Muscle layer of colon (tissue), 2 donors: ENCODE data around the gene ENTPD7.

Experiments used
- H3K27ac ChIP-seq: one replicate; pipeline ENCODE4 v1.7.0; 2013; ENCODE audit warnings: low read depth, mild to moderate bottlenecking, low read length, moderate library complexity
- H3K27me3 ChIP-seq, 2 donors: one replicate each; pipeline ENCODE4 v1.7.0; 2013; ENCODE audit warnings: low read length in 2 of 2, mild to moderate bottlenecking in 2 of 2; ENCODE audit not compliant: insufficient read depth in 2 of 2, control insufficient read depth in 1 of 2
- H3K36me3 ChIP-seq: one replicate; pipeline ENCODE4 v1.7.0; 2013; ENCODE audit warnings: mild to moderate bottlenecking, low read length; ENCODE audit not compliant: insufficient read depth
- H3K4me1 ChIP-seq: one replicate; pipeline ENCODE4 v1.7.0; 2013; ENCODE audit warnings: mild to moderate bottlenecking, low read length; ENCODE audit not compliant: insufficient read depth
- H3K4me3 ChIP-seq, 2 donors: one replicate each; pipeline ENCODE4 v1.7.0; 2013; ENCODE audit warnings: low read length in 2 of 2, low read depth in 1 of 2, mild to moderate bottlenecking in 1 of 2, moderate library complexity in 1 of 2
- H3K9ac ChIP-seq: one replicate; pipeline ENCODE4 v1.7.0; 2013; ENCODE audit warnings: low read length
- H3K9me3 ChIP-seq: one replicate; pipeline ENCODE4 v1.7.0; 2013; ENCODE audit warnings: mild to moderate bottlenecking, low read length
- donor health status: abdominal sarcoma.
- donor health status: Adenocarcinoma of cecum.

ENTPD7 gene, protein sequence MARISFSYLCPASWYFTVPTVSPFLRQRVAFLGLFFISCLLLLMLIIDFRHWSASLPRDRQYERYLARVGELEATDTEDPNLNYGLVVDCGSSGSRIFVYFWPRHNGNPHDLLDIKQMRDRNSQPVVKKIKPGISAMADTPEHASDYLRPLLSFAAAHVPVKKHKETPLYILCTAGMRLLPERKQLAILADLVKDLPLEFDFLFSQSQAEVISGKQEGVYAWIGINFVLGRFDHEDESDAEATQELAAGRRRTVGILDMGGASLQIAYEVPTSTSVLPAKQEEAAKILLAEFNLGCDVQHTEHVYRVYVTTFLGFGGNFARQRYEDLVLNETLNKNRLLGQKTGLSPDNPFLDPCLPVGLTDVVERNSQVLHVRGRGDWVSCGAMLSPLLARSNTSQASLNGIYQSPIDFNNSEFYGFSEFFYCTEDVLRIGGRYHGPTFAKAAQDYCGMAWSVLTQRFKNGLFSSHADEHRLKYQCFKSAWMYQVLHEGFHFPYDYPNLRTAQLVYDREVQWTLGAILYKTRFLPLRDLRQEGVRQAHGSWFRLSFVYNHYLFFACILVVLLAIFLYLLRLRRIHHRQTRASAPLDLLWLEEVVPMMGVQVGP

DNA sequence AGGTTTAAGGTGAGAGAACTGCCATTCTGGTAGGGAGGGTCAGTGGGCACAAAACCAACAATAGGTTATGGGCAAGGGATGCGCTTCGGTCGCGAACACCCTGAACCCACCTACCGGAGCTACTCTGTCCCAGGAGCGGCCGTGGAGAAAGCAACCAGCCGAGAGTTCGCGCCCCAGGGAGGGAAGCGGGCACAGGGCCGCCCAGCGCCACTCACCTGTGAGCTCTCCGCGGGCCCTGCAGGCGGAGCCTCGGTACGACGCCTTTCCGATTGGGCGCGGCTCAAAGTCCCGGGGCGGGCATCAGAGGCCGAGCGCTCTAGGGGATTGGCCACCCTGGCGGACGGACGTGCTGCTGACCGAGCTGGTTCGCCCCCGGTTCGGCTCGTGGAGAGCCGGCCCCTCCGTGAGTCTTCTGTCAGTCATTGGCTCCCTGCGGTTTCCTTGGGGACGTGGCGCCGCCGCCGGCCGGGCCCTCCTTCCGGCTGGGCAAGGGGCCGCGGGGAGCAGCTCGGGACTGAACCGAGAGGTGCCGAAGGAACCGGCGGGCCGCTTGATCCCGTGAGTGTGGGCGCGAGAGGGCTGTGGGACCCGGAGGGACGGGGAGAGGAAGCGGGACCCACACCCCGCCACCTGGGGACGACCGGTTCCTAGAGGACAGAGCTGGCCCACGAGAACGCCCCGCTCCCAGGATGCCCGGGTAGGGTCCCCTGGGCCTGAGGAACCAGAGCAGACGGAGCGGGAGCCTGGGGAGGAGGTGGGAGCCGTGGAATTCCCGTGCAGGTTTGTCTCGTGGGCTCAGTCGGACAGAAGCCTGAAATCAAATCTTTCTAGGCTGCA lies at the start of gene ENTPD7:
ENTPD7 (plus strand) TSS at position 479 of the 837 bp plus-strand sequence. CDS start 448 bp downstream, outside the sequence.
- Histone ChIP-seq H3K27me3 (no peaks in the 10 kb centered on the region), H3K36me3 (no peaks in the 10 kb centered on the region), H3K27ac (peak within 1 kb of the TSS; percentile 50), H3K9me3 (no peaks in the 10 kb centered on the region), H3K9ac (peak within 1 kb of the TSS; percentile 61), H3K4me3 (peak within 1 kb of the TSS; percentile 78 to 84), H3K4me1 (peaks cover 7% of the 10 kb centered on the region)

DNA sequence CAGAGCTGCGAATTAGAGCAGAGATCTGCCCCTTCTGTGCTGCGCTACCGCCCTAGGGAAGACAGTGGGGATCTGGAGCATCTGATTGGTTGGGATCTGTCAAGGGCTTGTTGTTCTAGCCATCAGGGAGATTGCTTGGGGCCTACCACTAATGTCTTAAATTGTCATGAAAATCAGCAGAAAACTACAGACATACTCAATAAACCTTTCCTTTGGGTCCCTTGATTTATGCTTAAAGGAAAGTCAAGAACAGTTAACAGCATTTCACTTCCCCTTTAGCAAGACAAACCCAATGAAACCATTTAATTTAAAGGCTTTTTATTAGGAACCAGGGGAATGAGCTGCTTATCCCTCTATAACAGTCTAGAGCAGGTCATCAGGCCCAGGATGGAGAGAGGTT lies 49.1 kb upstream of the ENTPD7 start:
- Histone ChIP-seq H3K27me3 (no peaks in the 10 kb centered on the region), H3K9me3 (no peaks in the 10 kb centered on the region), H3K4me1 (no peaks in the 10 kb centered on the region), H3K4me3 (no peak overlapping the region), H3K9ac (no peak overlapping the region), H3K36me3 (peaks cover 41% of the 10 kb centered on the region), H3K27ac (no peak overlapping the region)

DNA sequence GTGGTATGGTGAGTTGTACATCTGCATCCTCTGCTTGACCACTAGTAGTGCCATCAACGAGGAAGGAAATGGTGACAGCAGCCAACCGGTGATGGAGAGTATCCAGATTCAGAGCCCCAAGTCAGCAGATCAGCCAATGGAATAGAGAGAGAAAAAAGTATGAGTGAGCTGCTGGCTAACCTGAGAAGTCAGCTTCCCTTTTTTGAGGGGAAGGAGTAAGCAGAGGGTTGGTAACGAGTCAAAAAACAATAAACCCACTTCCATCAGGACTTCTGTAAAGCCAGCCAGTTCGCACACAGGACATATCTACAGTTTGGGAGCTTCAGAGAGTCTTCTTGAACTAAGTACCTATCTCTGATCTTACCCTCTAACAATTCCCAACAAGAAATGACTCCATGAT lies 48.0 kb upstream of the ENTPD7 start:
- Histone ChIP-seq H3K9ac (no peak overlapping the region), H3K27ac (no peak overlapping the region), H3K4me3 (no peak overlapping the region), H3K4me1 (peaks cover 6% of the 10 kb centered on the region), H3K27me3 (no peaks in the 10 kb centered on the region), H3K9me3 (no peaks in the 10 kb centered on the region), H3K36me3 (peaks cover 41% of the 10 kb centered on the region)

DNA sequence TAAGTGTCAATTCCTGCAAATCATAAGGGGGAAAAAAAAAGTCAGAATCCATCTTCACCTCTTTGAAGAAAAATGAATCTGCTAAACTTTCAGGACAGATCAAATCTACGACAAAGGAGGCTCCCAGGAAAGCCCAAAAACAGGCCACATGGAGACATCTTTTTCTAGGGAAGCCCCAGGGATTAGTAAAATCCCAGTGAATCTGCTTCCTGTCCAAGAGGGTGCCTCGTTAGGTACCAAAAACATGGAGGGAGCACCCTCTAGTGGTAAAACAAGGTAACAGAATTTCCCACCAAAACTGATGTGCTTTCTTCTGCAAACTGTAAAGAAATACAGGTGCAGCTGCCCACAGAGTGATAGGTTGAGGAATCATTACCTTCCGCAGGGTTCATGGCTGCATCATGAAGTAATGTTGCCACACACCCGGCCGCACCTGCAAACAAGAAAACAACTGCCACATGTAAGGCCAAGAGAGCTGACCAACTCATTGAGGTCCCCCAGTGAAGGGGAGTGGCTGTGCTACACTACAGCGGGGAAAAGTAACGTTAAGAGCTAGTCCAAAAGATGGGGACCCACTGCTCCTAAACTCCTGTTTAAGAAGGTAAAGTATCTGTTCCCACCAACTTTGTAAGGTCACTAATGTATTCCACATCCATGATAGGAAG lies 47.0 kb upstream of the ENTPD7 start:
- Histone ChIP-seq H3K27ac (no peak overlapping the region), H3K27me3 (no peaks in the 10 kb centered on the region), H3K36me3 (peaks cover 41% of the 10 kb centered on the region), H3K4me3 (no peak overlapping the region), H3K9ac (no peak overlapping the region), H3K9me3 (no peaks in the 10 kb centered on the region), H3K4me1 (peaks cover 15% of the 10 kb centered on the region)

DNA sequence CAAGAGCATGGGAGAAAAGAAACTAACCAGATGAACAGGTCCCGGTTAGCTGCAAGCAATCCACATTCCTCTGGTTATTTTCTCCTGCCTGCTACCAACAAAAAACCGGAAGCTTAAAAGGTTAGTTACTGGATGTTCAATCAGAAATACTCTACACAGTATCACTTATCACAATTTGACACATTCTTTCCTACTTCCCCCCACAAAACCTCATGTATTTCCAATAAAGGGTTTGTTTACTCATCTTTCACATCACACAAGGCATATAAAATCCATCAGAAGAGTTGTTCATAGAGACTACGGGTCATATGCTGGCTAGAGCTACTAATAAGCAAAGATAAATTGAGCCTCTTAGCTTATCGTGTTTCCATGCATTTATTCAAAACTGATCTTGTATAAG lies 43.9 kb upstream of the ENTPD7 start:
- Histone ChIP-seq H3K9me3 (no peaks in the 10 kb centered on the region), H3K4me3 (no peak overlapping the region), H3K27ac (no peak overlapping the region), H3K36me3 (peaks cover 28% of the 10 kb centered on the region), H3K4me1 (peaks cover 37% of the 10 kb centered on the region), H3K9ac (no peak overlapping the region), H3K27me3 (no peaks in the 10 kb centered on the region)

DNA sequence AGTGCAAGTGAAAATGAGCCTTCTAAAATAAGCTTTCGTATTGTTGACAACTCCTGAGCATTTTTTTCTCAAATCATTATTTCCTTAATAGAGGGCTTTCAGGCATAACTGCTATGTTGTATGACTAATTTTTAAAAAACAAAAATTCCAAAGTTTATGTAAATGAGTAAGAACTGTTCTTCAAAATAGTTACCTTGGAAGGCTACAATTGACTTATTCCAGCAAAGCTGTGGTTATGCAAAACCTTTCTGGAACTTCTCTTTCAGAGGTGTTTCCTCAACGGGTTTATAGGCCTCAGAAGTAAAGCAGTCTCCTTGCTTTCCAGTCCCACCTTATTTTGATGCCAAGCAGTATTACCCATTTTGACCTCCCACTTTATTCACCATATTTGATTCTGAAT lies 41.6 kb upstream of the ENTPD7 start:
- no peaks in the 10 kb centered on the region for H3K27me3 ChIP-seq
- H3K9ac ChIP-seq: peak overlapping the region; percentile 14
- peaks cover 44% of the 10 kb centered on the region for H3K4me1 ChIP-seq
- H3K27ac ChIP-seq: no peak overlapping the region
- peak overlapping the region in 1 of 2 donors; percentile 92 for H3K4me3 ChIP-seq
- H3K9me3 ChIP-seq: no peaks in the 10 kb centered on the region
- H3K36me3 ChIP-seq: peaks cover 17% of the 10 kb centered on the region

DNA sequence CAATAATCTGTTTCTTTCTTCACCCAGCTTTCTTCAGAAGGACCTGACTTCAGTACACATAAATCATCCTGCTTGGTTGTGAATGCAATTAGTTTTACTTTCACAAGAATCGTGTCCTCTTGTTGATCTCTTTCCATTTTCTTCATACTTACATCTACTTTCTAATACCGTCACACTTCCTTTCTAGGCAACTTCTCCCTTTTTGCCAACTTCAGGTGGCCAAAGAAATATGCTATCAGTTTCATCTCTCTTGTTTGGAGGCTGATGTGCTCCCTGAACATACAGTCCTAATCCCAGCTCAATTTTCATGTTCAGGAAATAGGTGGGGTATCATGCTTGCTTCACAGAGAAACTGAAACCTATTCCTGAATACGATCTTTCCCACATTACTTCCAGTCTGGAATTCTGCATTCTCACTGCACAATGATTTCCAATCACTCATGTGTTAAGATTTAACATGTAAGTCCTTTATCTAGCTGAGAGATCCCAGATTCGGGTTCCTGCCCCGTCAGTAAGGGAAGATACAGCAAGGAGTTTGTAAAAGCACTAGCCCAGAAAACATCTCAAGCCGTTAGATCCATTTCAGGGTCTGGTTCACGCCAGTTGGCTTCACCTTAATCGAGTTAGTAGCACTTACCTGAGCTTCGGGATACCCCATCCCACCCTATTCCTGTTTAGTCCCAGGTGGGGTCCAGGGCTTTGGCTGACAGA lies 40.1 kb upstream of the ENTPD7 start:
- Histone ChIP-seq H3K27ac (peak overlapping the region; percentile 72), H3K4me1 (peaks cover 44% of the 10 kb centered on the region), H3K27me3 (no peaks in the 10 kb centered on the region), H3K4me3 (peak overlapping the region; percentile 92 to 93), H3K9me3 (no peaks in the 10 kb centered on the region), H3K36me3 (peaks cover 1% of the 10 kb centered on the region), H3K9ac (peak overlapping the region; percentile 95)

DNA sequence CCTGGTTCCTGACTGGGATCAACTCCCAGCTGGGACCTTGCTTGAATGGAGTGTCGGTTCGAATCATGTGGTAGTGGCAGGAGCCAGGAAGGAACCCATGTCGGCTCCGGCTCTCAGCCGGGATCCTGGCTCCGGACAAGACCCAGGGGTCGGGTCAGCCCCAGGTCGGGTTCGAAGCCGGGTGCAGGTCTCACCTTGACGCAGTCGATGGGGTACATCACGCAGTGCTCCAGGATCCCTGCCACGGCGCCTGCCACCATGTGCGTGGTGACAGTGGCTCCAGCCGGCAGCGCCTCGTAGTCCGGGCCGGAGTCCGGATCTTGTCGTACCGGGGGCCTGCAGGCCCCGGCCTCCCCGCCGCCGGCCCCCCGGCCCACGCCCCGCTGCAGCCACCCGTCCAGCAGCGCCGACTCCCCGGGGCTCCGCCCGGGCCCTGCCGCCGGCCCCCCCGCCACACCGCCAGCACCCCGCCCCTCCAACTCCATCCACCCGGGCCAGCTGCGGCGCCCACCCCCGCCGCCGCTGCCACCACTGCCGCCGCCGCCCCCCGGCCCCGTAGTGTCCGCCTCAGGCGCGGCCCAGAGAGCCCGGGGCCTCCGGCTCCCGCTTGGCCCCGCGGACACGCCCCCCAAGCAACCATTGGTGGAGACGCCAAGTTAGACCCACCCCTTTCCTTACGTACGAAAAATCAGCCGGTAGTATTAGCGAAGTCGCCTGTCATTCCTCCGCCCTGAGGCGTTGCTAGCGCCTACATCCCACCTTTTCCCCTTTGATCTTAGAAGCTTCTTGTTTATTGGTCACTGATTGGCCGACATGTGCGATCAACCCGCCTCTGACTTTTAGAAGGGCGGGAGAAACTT lies 39.2 kb upstream of the ENTPD7 start, which contains the start of gene SLC25A28:
SLC25A28 (minus strand) TSS at position 589 of the 860 bp plus-strand sequence; CDS start at position 485, 104 bp downstream.
- Histone ChIP-seq H3K27ac (peak within 1 kb of the TSS; percentile 97), H3K4me3 (peak within 1 kb of the TSS; percentile 92 to 93), H3K36me3 (no peaks in the 10 kb centered on the region), H3K9me3 (no peaks in the 10 kb centered on the region), H3K4me1 (peaks cover 44% of the 10 kb centered on the region), H3K27me3 (no peaks in the 10 kb centered on the region), H3K9ac (peak within 1 kb of the TSS; percentile 95)

DNA sequence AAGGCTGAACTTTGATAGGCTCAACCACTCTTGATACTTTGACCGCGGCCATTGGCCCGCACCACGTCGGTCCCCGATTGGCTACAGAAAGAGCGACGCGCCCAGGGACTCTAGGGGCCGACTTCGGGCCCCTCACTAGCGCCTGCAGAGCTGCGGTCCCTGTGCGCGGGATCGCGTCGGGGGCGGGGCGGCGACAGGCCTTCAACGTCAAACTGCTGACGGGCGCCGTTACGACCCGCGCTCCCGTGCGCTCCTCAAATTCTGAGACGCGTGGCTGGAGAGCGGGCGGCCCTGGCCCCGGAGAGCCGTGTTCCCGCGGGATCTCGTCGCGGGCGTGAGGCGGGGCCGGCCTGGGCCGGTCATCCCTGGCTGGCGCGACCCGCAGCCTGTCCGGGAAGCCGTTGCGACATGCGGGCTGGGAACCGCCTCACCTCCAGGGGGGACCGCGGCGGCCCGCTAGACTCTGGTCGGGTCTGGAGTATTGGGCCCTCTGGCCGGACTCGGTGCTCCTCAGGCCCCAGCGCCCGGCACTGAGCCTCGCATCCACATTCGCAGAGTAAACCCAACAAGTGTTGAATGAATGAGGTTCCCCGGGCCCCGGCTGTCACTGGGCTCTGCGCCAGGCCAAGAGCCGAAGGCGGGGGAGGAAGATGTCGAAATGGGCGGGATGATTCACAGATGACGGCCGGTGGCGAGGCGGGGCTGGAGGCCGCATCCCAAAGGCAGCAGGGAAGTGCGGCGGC lies 38.4 kb upstream of the ENTPD7 start:
- H3K9ac ChIP-seq: peak overlapping the region; percentile 45
- peak overlapping the region; percentile 97 for H3K27ac ChIP-seq
- no peaks in the 10 kb centered on the region for H3K9me3 ChIP-seq
- peak overlapping the region; percentile 69 for H3K4me3 ChIP-seq
- H3K36me3 ChIP-seq: no peaks in the 10 kb centered on the region
- H3K4me1 ChIP-seq: peaks cover 40% of the 10 kb centered on the region
- H3K27me3 ChIP-seq: no peaks in the 10 kb centered on the region
